Upper lobe of left lung (tissue), 6 donors: ENCODE measurements around the gene MME. TPM values are rescaled to one million over a fixed set of nuclear protein-coding genes. Genes with fewer than 3 reads are reported as not detected.

Source experiments
- ATAC-seq, 2 donors: fragments of 200-7000 bp; cut with Tn5 transposase; one replicate each; pipeline ENCODE4 v1.9.1; 2022; ENCODE audit warnings: mild to moderate bottlenecking in 2 of 2, moderate library complexity in 2 of 2; ENCODE audit not compliant: low FRiP score in 2 of 2
- DNase-seq, 2 donors: peaks; one replicate each; pipeline ENCODE4 v3.0.0-alpha.2; 2019 to 2020
- H3K27ac ChIP-seq, 4 donors: fragments of 200-600 bp; sonication (generic); one replicate each; pipeline ENCODE4 v1.5.1; 2016 to 2019
- H3K27me3 ChIP-seq, 4 donors: fragments of 200-600 bp; sonication (generic); one replicate each; pipeline ENCODE4 v1.5.1; 2017 to 2019
- H3K36me3 ChIP-seq, 4 donors: fragments of 200-600 bp; sonication (generic); one replicate each; pipeline ENCODE4 v1.5.1; 2016 to 2019
- H3K4me1 ChIP-seq, 4 donors: fragments of 200-600 bp; sonication (generic); one replicate each; pipeline ENCODE4 v1.5.1; 2018 to 2019
- H3K4me3 ChIP-seq, 4 donors: fragments of 200-600 bp; sonication (generic); one replicate each; pipeline ENCODE4 v1.5.1; 2017 to 2019; ENCODE audit warnings: mild to moderate bottlenecking in 2 of 4, moderate library complexity in 1 of 4
- H3K9me3 ChIP-seq, 4 donors: fragments of 200-600 bp; sonication (generic); one replicate each; pipeline ENCODE4 v1.5.1; 2018 to 2019
- CTCF ChIP-seq, 6 experiments: fragments of 450-650 bp in 4 of 6; fragments of 200-600 bp in 2 of 6; sonication (generic) in 2 of 6; IDR thresholded peaks; one replicate each; pipeline ENCODE4 v1.5.1; 2016 to 2019; ENCODE audit warnings: antibody characterized with exemption in 6 of 6
- EP300 ChIP-seq, 4 donors: sonication (generic); formaldehyde crosslinking; IDR thresholded peaks; one replicate each; pipeline ENCODE4 v1.5.1; 2017; ENCODE audit warnings: antibody characterized with exemption in 4 of 4, control low read depth in 2 of 4
- POLR2A ChIP-seq, 4 donors: fragments of 450-650 bp; IDR thresholded peaks; one replicate each; pipeline ENCODE4 v1.5.1; 2016 to 2017; ENCODE audit warnings: antibody characterized with exemption in 4 of 4, mild to moderate bottlenecking in 2 of 4
- POLR2AphosphoS5 ChIP-seq, 2 donors: sonication (generic); formaldehyde crosslinking; IDR thresholded peaks; one replicate each; pipeline ENCODE4 v1.5.1; 2017; ENCODE audit warnings: antibody characterized with exemption in 2 of 2
- WGBS, 2 donors: methylation state at CpG; one replicate each; pipeline ENCODE4 v1.1.5; 2017 to 2018; 5-methylcytosine and 5-hydroxymethylcytosine counted together
- total RNA-seq, 6 donors: library from RNA; depleted of rRNA in 4 of 6; stranded (reverse); fragments of >200 nt in 4 of 6; gene quantifications; one replicate each; pipeline versions ENCODE4 v1.1.0 to v1.2.1, GENCODE V29; 2016 to 2021
- donor health status: DM: no; HTN: no; CAD: no; lungs with moderate emphysema.
- donor health status: DM: no; HTN: yes; CAD: no; lungs with severe emphysema.

MME gene
- total RNA-seq, 6 donors from 2014 or later = 51.8 to 101 (median 74.8) TPM

- no peak overlapping the region for H3K4me3 ChIP-seq
- 63 to 76% methylated on average over 2 of the region's 2 CpGs for WGBS, 2 donors
- H3K36me3 ChIP-seq = no peaks in the 10 kb centered on the region
- no peak for ATAC-seq
- no peak overlapping the region for H3K27ac ChIP-seq
- H3K27me3 ChIP-seq = no peaks in the 10 kb centered on the region
- no peak for DNase-seq
- H3K9me3 ChIP-seq = no peaks in the 10 kb centered on the region
- TF ChIP-seq EP300 (IDR thresholded peaks at IDR 0.05) = no peak
- no peaks in the 10 kb centered on the region for H3K4me1 ChIP-seq
Measured at GRCh38 chr3:155188031-155188430, 107.9 kb downstream of the MME start.

- Histone ChIP-seq H3K27me3 (no peaks in the 10 kb centered on the region), H3K4me1 (no peaks in the 10 kb centered on the region), H3K9me3 (no peaks in the 10 kb centered on the region), H3K36me3 (no peaks in the 10 kb centered on the region), H3K4me3 (no peak overlapping the region), H3K27ac (no peak overlapping the region)
- ATAC-seq = no peak
- DNase-seq = no peak
- 89 to 94% methylated on average over 4 of the region's 4 CpGs for WGBS, 2 donors
- no peak for TF ChIP-seq EP300 (IDR thresholded peaks at IDR 0.05)
- TF ChIP-seq POLR2A (IDR thresholded peaks at IDR 0.05) = no peak
- no peak for TF ChIP-seq CTCF (IDR thresholded peaks at IDR 0.05)
- no peak for TF ChIP-seq POLR2AphosphoS5 (IDR thresholded peaks at IDR 0.05)
Measured at GRCh38 chr3:155189478-155189877, 109.4 kb downstream of the MME start.

- Histone ChIP-seq H3K9me3 (no peaks in the 10 kb centered on the region), H3K36me3 (no peaks in the 10 kb centered on the region), H3K4me1 (no peaks in the 10 kb centered on the region), H3K27ac (no peak overlapping the region), H3K27me3 (no peaks in the 10 kb centered on the region), H3K4me3 (no peak overlapping the region)
- TF ChIP-seq POLR2AphosphoS5 (IDR thresholded peaks at IDR 0.05) = no peak
- TF ChIP-seq EP300 (IDR thresholded peaks at IDR 0.05) = no peak
- no peak for TF ChIP-seq CTCF (IDR thresholded peaks at IDR 0.05)
- no peak for TF ChIP-seq POLR2A (IDR thresholded peaks at IDR 0.05)
- ATAC-seq (no peak), DNase-seq (no peak)
Measured at GRCh38 chr3:155190691-155191090, 110.6 kb downstream of the MME start.

- TF ChIP-seq POLR2AphosphoS5 (IDR thresholded peaks at IDR 0.05) (no peak), CTCF (IDR thresholded peaks at IDR 0.05) (no peak), EP300 (IDR thresholded peaks at IDR 0.05) (no peak), POLR2A (IDR thresholded peaks at IDR 0.05) (no peak)
- Histone ChIP-seq H3K27ac (no peak overlapping the region), H3K4me1 (no peaks in the 10 kb centered on the region), H3K9me3 (no peaks in the 10 kb centered on the region), H3K4me3 (no peak overlapping the region), H3K27me3 (no peaks in the 10 kb centered on the region), H3K36me3 (no peaks in the 10 kb centered on the region)
- ATAC-seq = no peak
- DNase-seq = no peak
- WGBS, 2 donors = 68 to 81% methylated on average over 2 of the region's 2 CpGs
Measured at GRCh38 chr3:155192957-155193746, 113.0 kb downstream of the MME start.

- no peak overlapping the region for H3K27ac ChIP-seq
- WGBS, 2 donors = 84 to 90% methylated on average over 2 of the region's 2 CpGs
Measured at GRCh38 chr3:155193868-155194267, 113.7 kb downstream of the MME start.

More at GRCh38 chr3:155193868-155194267, 113.7 kb downstream of the MME start:
- Histone ChIP-seq H3K4me3 (no peak overlapping the region), H3K4me1 (no peaks in the 10 kb centered on the region), H3K36me3 (no peaks in the 10 kb centered on the region), H3K27me3 (no peaks in the 10 kb centered on the region), H3K9me3 (no peaks in the 10 kb centered on the region)
- ATAC-seq (no peak), DNase-seq (no peak)
- no peak for TF ChIP-seq EP300 (IDR thresholded peaks at IDR 0.05)
- no peak for TF ChIP-seq POLR2A (IDR thresholded peaks at IDR 0.05)
- no peak for TF ChIP-seq POLR2AphosphoS5 (IDR thresholded peaks at IDR 0.05)
- no peak for TF ChIP-seq CTCF (IDR thresholded peaks at IDR 0.05)
